Activated CD4-positive, alpha-beta T cell treated with anti-CD3 and anti-CD28 coated beads for 36 hours (primary cell): Measurements from ENCODE around the gene KLF12. TPM values are rescaled to one million over a fixed set of nuclear protein-coding genes. Genes with fewer than 3 reads are reported as not detected.

Experiments used
- ATAC-seq: fragments of 200-7000 bp; cut with Tn5 transposase; one replicate; pipeline ENCODE4 v1.10.0; 2021; ENCODE audit warnings: mild to moderate bottlenecking, moderate library complexity
- CTCF ChIA-PET: fragments of 350-600 bp; sonication (Branson Sonifier 250); formaldehyde crosslinking; loops from one replicate; lab custom pipeline; 2021; ENCODE audit warnings: antibody characterized with exemption; lab: Charles Lee
- POLR2A ChIA-PET: fragments of 350-600 bp; sonication (Branson Sonifier 250); formaldehyde crosslinking; loops from one replicate; lab custom pipeline; 2021; ENCODE audit warnings: antibody characterized with exemption, inconsistent platforms; lab: Charles Lee
- DNase-seq: peaks from one replicate; pipeline ENCODE4 v3.0.0-alpha.2; 2020
- H3K27ac Mint-ChIP-seq: one replicate; pipeline ENCODE4 v1.8.0; 2021; ENCODE audit warnings: mixed read lengths
- H3K27me3 Mint-ChIP-seq: one replicate; pipeline ENCODE4 v1.8.0; 2021; ENCODE audit warnings: mixed read lengths
- H3K36me3 Mint-ChIP-seq: one replicate; pipeline ENCODE4 v1.8.0; 2021; ENCODE audit warnings: low read depth, mixed read lengths
- H3K4me1 Mint-ChIP-seq: one replicate; pipeline ENCODE4 v1.8.0; 2021; ENCODE audit warnings: mixed read lengths
- H3K4me3 Mint-ChIP-seq: one replicate; pipeline ENCODE4 v1.8.0; 2021; ENCODE audit warnings: mild to moderate bottlenecking, moderate library complexity, mixed read lengths
- H3K9me3 Mint-ChIP-seq: one replicate; pipeline ENCODE4 v1.8.0; 2021; ENCODE audit warnings: low read depth, mixed read lengths
- intact Hi-C, 2 experiments: fragments of 100-400 bp; cut with DNase I in 1 of 2; cut with micrococcal nuclease in 1 of 2; formaldehyde crosslinking; loops; one replicate each; pipeline versions ENCODE4 v1.14.2 to v1.15.1; 2022 to 2024; cut with DNase I, micrococcal nuclease
- total RNA-seq, 2 experiments: library from RNA; stranded (reverse); gene quantifications; one replicate each; pipeline ENCODE4 v1.2.3, GENCODE V29; 2021

Gene KLF12
- total RNA-seq, 2 experiments from 2014 or later, result 20.1 to 29.2 TPM

- H3K9me3 Mint-ChIP-seq, result no peaks in the 10 kb centered on the region
- no peaks in the 10 kb centered on the region for H3K36me3 Mint-ChIP-seq
- intact Hi-C loops, result no loop called here
- ChIA-PET CTCF (interaction anchor here (1.7 kb wide), 1 partner anchor 11 kb away, joined by 3 read pairs; no protein-coding TSS in a partner anchor), POLR2A (no interaction called here)
- DNase-seq (no peak), ATAC-seq (no peak)
- no peak overlapping the region for H3K27ac Mint-ChIP-seq
- H3K4me1 Mint-ChIP-seq, result peaks cover 6% of the 10 kb centered on the region
- no peaks in the 10 kb centered on the region for H3K27me3 Mint-ChIP-seq
- no peak overlapping the region for H3K4me3 Mint-ChIP-seq
These were observed 23.8 kb upstream of the KLF12 start for GRCh38 chr13:74158028-74158427.

- no peaks in the 10 kb centered on the region for H3K27me3 Mint-ChIP-seq
- intact Hi-C loops, result no loop called here
- H3K9me3 Mint-ChIP-seq, result no peaks in the 10 kb centered on the region
- POLR2A ChIA-PET, result no interaction called here
- H3K4me3 Mint-ChIP-seq, result no peak overlapping the region
- no peak for DNase-seq
- H3K36me3 Mint-ChIP-seq, result no peaks in the 10 kb centered on the region
- ATAC-seq, result no peak
- no peak overlapping the region for H3K27ac Mint-ChIP-seq
- CTCF ChIA-PET, result interaction anchor here (0.6 to 0.9 kb wide), 4 partner anchors 16 to 1074 kb away, joined by 3 to 7 read pairs (median 4); no protein-coding TSS in a partner anchor
- H3K4me1 Mint-ChIP-seq, result peaks cover 6% of the 10 kb centered on the region
These were observed 20.8 kb upstream of the KLF12 start for GRCh38 chr13:74154981-74155380.

GRCh38 chr13:74153316-74153715, 19.1 kb upstream of the KLF12 start:
- Mint-ChIP-seq H3K27me3 (no peaks in the 10 kb centered on the region), H3K9me3 (no peaks in the 10 kb centered on the region), H3K4me3 (no peak overlapping the region), H3K4me1 (peaks cover 4% of the 10 kb centered on the region), H3K36me3 (no peaks in the 10 kb centered on the region), H3K27ac (no peak overlapping the region)
- ATAC-seq (no peak), DNase-seq (no peak)
- intact Hi-C loops, result no loop called here
- ChIA-PET CTCF (interaction anchor here (1.0 to 1.3 kb wide), 3 partner anchors 10 to 1067 kb away, joined by 3 to 4 read pairs (median 3); no protein-coding TSS in a partner anchor), POLR2A (no interaction called here)

- Mint-ChIP-seq H3K27ac (no peak overlapping the region), H3K4me1 (no peaks in the 10 kb centered on the region), H3K4me3 (no peak overlapping the region), H3K36me3 (no peaks in the 10 kb centered on the region), H3K9me3 (no peaks in the 10 kb centered on the region), H3K27me3 (no peaks in the 10 kb centered on the region)
- no peak for ATAC-seq
- intact Hi-C loops, result no loop called here
- DNase-seq, result no peak
- CTCF ChIA-PET, result interaction anchor here (0.9 to 1.0 kb wide), 2 partner anchors 12 to 402 kb away, joined by 3 to 4 read pairs; no protein-coding TSS in a partner anchor
- POLR2A ChIA-PET, result no interaction called here
These were observed 17.7 kb upstream of the KLF12 start for GRCh38 chr13:74151859-74152258.

- H3K9me3 Mint-ChIP-seq, result no peaks in the 10 kb centered on the region
- no peak overlapping the region for H3K4me3 Mint-ChIP-seq
- no peaks in the 10 kb centered on the region for H3K36me3 Mint-ChIP-seq
- ChIA-PET POLR2A (no interaction called here), CTCF (interaction anchor here (1.4 kb wide), 1 partner anchor 9 kb away, joined by 3 read pairs; no protein-coding TSS in a partner anchor)
- no peaks in the 10 kb centered on the region for H3K27me3 Mint-ChIP-seq
- no peaks in the 10 kb centered on the region for H3K4me1 Mint-ChIP-seq
- ATAC-seq, result no peak
- DNase-seq, result no peak
- intact Hi-C loops, result no loop called here
- no peak overlapping the region for H3K27ac Mint-ChIP-seq
These were observed 14.1 kb upstream of the KLF12 start for GRCh38 chr13:74148352-74148751.

GRCh38 chr13:74145249-74145975, 11.2 kb upstream of the KLF12 start:
- H3K4me1 Mint-ChIP-seq, result no peaks in the 10 kb centered on the region
- H3K27me3 Mint-ChIP-seq, result no peaks in the 10 kb centered on the region
- ATAC-seq, result no peak
- H3K4me3 Mint-ChIP-seq, result no peak overlapping the region
- no peak overlapping the region for H3K27ac Mint-ChIP-seq
- DNase-seq, result no peak
- intact Hi-C loops, result no loop called here
- H3K9me3 Mint-ChIP-seq, result no peaks in the 10 kb centered on the region
- ChIA-PET POLR2A (no interaction called here), CTCF (interaction anchor here (0.6 to 1.0 kb wide), 2 partner anchors 8 to 104 kb away, joined by 3 read pairs; no protein-coding TSS in a partner anchor)
- no peaks in the 10 kb centered on the region for H3K36me3 Mint-ChIP-seq

- H3K4me3 Mint-ChIP-seq, result no peak overlapping the region
- no peaks in the 10 kb centered on the region for H3K9me3 Mint-ChIP-seq
- no peaks in the 10 kb centered on the region for H3K36me3 Mint-ChIP-seq
- intact Hi-C loops, result no loop called here
- H3K4me1 Mint-ChIP-seq, result no peaks in the 10 kb centered on the region
- no peak for ATAC-seq
- POLR2A ChIA-PET, result no interaction called here
- no peak for DNase-seq
- H3K27ac Mint-ChIP-seq, result no peak overlapping the region
- CTCF ChIA-PET, result no interaction called here
- H3K27me3 Mint-ChIP-seq, result no peaks in the 10 kb centered on the region
These were observed 10.1 kb upstream of the KLF12 start for GRCh38 chr13:74144269-74144668.

- ChIA-PET POLR2A (no interaction called here), CTCF (no interaction called here)
- Mint-ChIP-seq H3K4me3 (no peak overlapping the region), H3K27ac (no peak overlapping the region), H3K9me3 (no peaks in the 10 kb centered on the region), H3K4me1 (peaks cover 3% of the 10 kb centered on the region), H3K36me3 (no peaks in the 10 kb centered on the region), H3K27me3 (no peaks in the 10 kb centered on the region)
- DNase-seq (no peak), ATAC-seq (no peak)
- intact Hi-C loops, result no loop called here
These were observed 8.1 kb upstream of the KLF12 start for GRCh38 chr13:74142257-74142656.

- ChIA-PET POLR2A (no interaction called here), CTCF (interaction anchor here (0.8 to 1.6 kb wide), 6 partner anchors 8 to 1081 kb away, joined by 3 to 7 read pairs (median 3); no protein-coding TSS in a partner anchor)
- DNase-seq (no peak), ATAC-seq (no peak)
- peaks cover 3% of the 10 kb centered on the region for H3K4me1 Mint-ChIP-seq
- H3K27ac Mint-ChIP-seq, result no peak overlapping the region
- H3K36me3 Mint-ChIP-seq, result no peaks in the 10 kb centered on the region
- no peaks in the 10 kb centered on the region for H3K9me3 Mint-ChIP-seq
- intact Hi-C loops, result loop anchor here in 1 of 2 experiments (5.0 kb wide), 2 partner anchors 94 to 1189 kb away; no protein-coding TSS in a partner anchor
- H3K27me3 Mint-ChIP-seq, result no peaks in the 10 kb centered on the region
- no peak overlapping the region for H3K4me3 Mint-ChIP-seq
These were observed 4.0 kb upstream of the KLF12 start for GRCh38 chr13:74138241-74138640.

GRCh38 chr13:74136084-74136658, 2.0 kb upstream of the KLF12 start:
- intact Hi-C loops, result loop anchor here (1.0 to 5.0 kb wide), 3 partner anchors 96 to 1191 kb away; no protein-coding TSS in a partner anchor
- ATAC-seq (no peak), DNase-seq (peak; percentile 56)
- no peaks in the 10 kb centered on the region for H3K36me3 Mint-ChIP-seq
- no peaks in the 10 kb centered on the region for H3K9me3 Mint-ChIP-seq
- no peak overlapping the region for H3K27ac Mint-ChIP-seq
- no peak overlapping the region for H3K4me3 Mint-ChIP-seq
- H3K4me1 Mint-ChIP-seq, result peaks cover 14% of the 10 kb centered on the region
- H3K27me3 Mint-ChIP-seq, result no peaks in the 10 kb centered on the region
- CTCF ChIA-PET, result interaction anchor here (0.7 to 1.9 kb wide), 2 partner anchors 11 to 151 kb away, joined by 3 to 6 read pairs; no protein-coding TSS in a partner anchor
- POLR2A ChIA-PET, result interaction anchor here (0.6 to 1.7 kb wide), 4 partner anchors 73 to 389 kb away, joined by 3 to 11 read pairs (median 5); no protein-coding TSS in a partner anchor

GRCh38 chr13:74135326-74136083, 1.3 kb upstream of the KLF12 start:
- no peaks in the 10 kb centered on the region for H3K9me3 Mint-ChIP-seq
- POLR2A ChIA-PET, result interaction anchor here (1.2 to 1.7 kb wide), 2 partner anchors 73 to 152 kb away, joined by 3 to 11 read pairs; no protein-coding TSS in a partner anchor
- DNase-seq, result peak; percentile 78
- peaks cover 21% of the 10 kb centered on the region for H3K4me1 Mint-ChIP-seq
- no peak overlapping the region for H3K27ac Mint-ChIP-seq
- ATAC-seq, result peak; percentile 14
- CTCF ChIA-PET, result interaction anchor here (1.9 kb wide), 1 partner anchor 151 kb away, joined by 6 read pairs; no protein-coding TSS in a partner anchor
- H3K36me3 Mint-ChIP-seq, result no peaks in the 10 kb centered on the region
- no peaks in the 10 kb centered on the region for H3K27me3 Mint-ChIP-seq
- no peak overlapping the region for H3K4me3 Mint-ChIP-seq
- intact Hi-C loops, result loop anchor here (1.0 to 5.0 kb wide), 9 partner anchors 96 to 1353 kb away; partner anchors contain the start of gene PIBF1 (in 1 of the 2)
